KOPT-K1 (cell line): ENCODE results near the gene IFNG.
"Not testable (repeated sequence)": the region's sequence is repeated elsewhere in the genome, so short reads cannot be mapped to it uniquely, and the experiment has no call there.

Source experiments
- H3K27ac ChIP-seq: fragments of 200-600 bp; sonication (generic); 2 replicates; pipeline ENCODE4 v1.5.1; 2016; ENCODE audit warnings: antibody characterized with exemption, mild to moderate bottlenecking, low read depth, low read length; ENCODE audit not compliant: poor library complexity, severe bottlenecking
- H3K36me3 ChIP-seq: fragments of 200-600 bp; sonication (generic); 2 replicates; pipeline ENCODE4 v1.5.1; 2017; ENCODE audit warnings: antibody characterized with exemption, mild to moderate bottlenecking, low read length, moderate library complexity; ENCODE audit not compliant: insufficient read depth
- H3K9me3 ChIP-seq: fragments of 200-600 bp; sonication (generic); 2 replicates; pipeline ENCODE4 v1.5.1; 2017; ENCODE audit warnings: antibody characterized with exemption, low read length, mild to moderate bottlenecking; ENCODE audit not compliant: insufficient read depth, poor library complexity, severe bottlenecking

IFNG gene

GRCh38 chr12:68177562-68177961, 18.0 kb upstream of the IFNG start:
- Histone ChIP-seq H3K36me3 (no peaks in the 10 kb centered on the region), H3K27ac (no peak overlapping the region), H3K9me3 (no peaks in the 10 kb centered on the region)

- no peaks in the 10 kb centered on the region for H3K9me3 ChIP-seq
- H3K36me3 ChIP-seq: no peaks in the 10 kb centered on the region
- no peak overlapping the region for H3K27ac ChIP-seq
These were observed 16.7 kb upstream of the IFNG start for GRCh38 chr12:68176257-68176656.

- Histone ChIP-seq H3K27ac (no peak overlapping the region), H3K36me3 (no peaks in the 10 kb centered on the region), H3K9me3 (no peaks in the 10 kb centered on the region)
These were observed 16.1 kb upstream of the IFNG start for GRCh38 chr12:68175557-68176061.

GRCh38 chr12:68174761-68175160, 15.2 kb upstream of the IFNG start:
- H3K27ac ChIP-seq, H3K9me3 ChIP-seq, H3K36me3 ChIP-seq: not testable (repeated sequence)

GRCh38 chr12:68173792-68174191, 14.3 kb upstream of the IFNG start:
- H3K36me3 ChIP-seq: no peaks in the 10 kb centered on the region
- H3K27ac ChIP-seq: no peak overlapping the region
- H3K9me3 ChIP-seq: no peaks in the 10 kb centered on the region

- Histone ChIP-seq H3K9me3 (no peaks in the 10 kb centered on the region), H3K27ac (no peak overlapping the region), H3K36me3 (no peaks in the 10 kb centered on the region)
These were observed 11.2 kb upstream of the IFNG start for GRCh38 chr12:68170726-68171125.

- Histone ChIP-seq H3K9me3 (no peaks in the 10 kb centered on the region), H3K27ac (no peak overlapping the region), H3K36me3 (no peaks in the 10 kb centered on the region)
These were observed 9.8 kb upstream of the IFNG start for GRCh38 chr12:68169213-68169889.

GRCh38 chr12:68166317-68166831, 6.8 kb upstream of the IFNG start:
- Histone ChIP-seq H3K27ac (no peak overlapping the region), H3K9me3 (no peaks in the 10 kb centered on the region), H3K36me3 (no peaks in the 10 kb centered on the region)

GRCh38 chr12:68163560-68164081, 4.1 kb upstream of the IFNG start:
- Histone ChIP-seq H3K36me3 (no peaks in the 10 kb centered on the region), H3K9me3 (no peaks in the 10 kb centered on the region), H3K27ac (no peak overlapping the region)

- Histone ChIP-seq H3K9me3 (no peaks in the 10 kb centered on the region), H3K27ac (no peak overlapping the region), H3K36me3 (no peaks in the 10 kb centered on the region)
These were observed 2.8 kb upstream of the IFNG start for GRCh38 chr12:68162374-68162773.

- Histone ChIP-seq H3K36me3 (no peaks in the 10 kb centered on the region), H3K27ac (no peak overlapping the region), H3K9me3 (no peaks in the 10 kb centered on the region)
These were observed 1.1 kb downstream of the IFNG start for GRCh38 chr12:68158432-68158831.

- Histone ChIP-seq H3K27ac (no peak overlapping the region), H3K36me3 (no peaks in the 10 kb centered on the region), H3K9me3 (no peaks in the 10 kb centered on the region)
These were observed 2.2 kb downstream of the IFNG start for GRCh38 chr12:68157380-68157779.

GRCh38 chr12:68156636-68157035, 2.9 kb downstream of the IFNG start:
- no peaks in the 10 kb centered on the region for H3K9me3 ChIP-seq
- H3K36me3 ChIP-seq: no peaks in the 10 kb centered on the region
- H3K27ac ChIP-seq: no peak overlapping the region

- H3K27ac ChIP-seq: no peak overlapping the region
- no peaks in the 10 kb centered on the region for H3K36me3 ChIP-seq
- H3K9me3 ChIP-seq: no peaks in the 10 kb centered on the region
These were observed 4.8 kb downstream of the IFNG start for GRCh38 chr12:68154779-68155178.

- Histone ChIP-seq H3K36me3 (no peaks in the 10 kb centered on the region), H3K27ac (no peak overlapping the region)
These were observed 11.1 kb downstream of the IFNG start for GRCh38 chr12:68148261-68148951.

More at GRCh38 chr12:68148261-68148951, 11.1 kb downstream of the IFNG start:
- no peaks in the 10 kb centered on the region for H3K9me3 ChIP-seq
